ENCODE data around the gene SLC1A7.

DNA sequence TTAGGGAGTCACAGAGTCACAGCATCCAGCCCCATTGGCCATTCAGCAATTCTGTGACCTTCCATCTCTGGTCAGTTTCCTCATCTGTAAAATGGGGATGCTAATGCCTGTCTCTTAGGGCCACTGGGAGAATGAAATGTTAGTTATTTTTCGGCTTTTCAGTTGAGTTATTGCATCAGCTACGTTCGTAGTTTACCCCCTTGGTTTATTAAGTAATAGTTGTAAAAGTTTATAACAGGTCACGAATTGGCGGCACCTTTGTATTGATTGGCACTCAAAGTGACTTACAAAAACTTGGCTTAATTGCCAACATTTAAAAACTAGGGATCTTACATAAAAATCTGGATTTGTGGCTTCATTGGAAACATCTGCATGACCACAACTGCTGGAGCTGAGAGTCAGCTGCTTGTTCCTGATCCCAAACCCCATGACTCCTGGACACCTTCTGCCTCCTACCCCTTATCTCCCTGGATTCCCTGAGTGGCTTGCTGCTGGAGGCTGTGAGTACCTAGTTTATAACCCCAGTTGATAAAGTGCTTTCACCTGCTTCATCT lies 23.0 kb upstream of the SLC1A7 start:
- TF ChIP-seq, protein P1, sequence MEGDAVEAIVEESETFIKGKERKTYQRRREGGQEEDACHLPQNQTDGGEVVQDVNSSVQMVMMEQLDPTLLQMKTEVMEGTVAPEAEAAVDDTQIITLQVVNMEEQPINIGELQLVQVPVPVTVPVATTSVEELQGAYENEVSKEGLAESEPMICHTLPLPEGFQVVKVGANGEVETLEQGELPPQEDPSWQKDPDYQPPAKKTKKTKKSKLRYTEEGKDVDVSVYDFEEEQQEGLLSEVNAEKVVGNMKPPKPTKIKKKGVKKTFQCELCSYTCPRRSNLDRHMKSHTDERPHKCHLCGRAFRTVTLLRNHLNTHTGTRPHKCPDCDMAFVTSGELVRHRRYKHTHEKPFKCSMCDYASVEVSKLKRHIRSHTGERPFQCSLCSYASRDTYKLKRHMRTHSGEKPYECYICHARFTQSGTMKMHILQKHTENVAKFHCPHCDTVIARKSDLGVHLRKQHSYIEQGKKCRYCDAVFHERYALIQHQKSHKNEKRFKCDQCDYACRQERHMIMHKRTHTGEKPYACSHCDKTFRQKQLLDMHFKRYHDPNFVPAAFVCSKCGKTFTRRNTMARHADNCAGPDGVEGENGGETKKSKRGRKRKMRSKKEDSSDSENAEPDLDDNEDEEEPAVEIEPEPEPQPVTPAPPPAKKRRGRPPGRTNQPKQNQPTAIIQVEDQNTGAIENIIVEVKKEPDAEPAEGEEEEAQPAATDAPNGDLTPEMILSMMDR (conservative IDR thresholded peaks at IDR 0.05; ENCODE audit: low read length): no peak
- no peak for TF ChIP-seq EZH2phosphoT487 (IDR thresholded peaks at IDR 0.05; ENCODE audit: borderline replicate concordance)
